IMR-90 (cell line): ENCODE data around the gene CREBZF. TPM values are rescaled to one million over a fixed set of nuclear protein-coding genes. Genes with fewer than 3 reads are reported as not detected.

Experiments
- ATAC-seq: fragments of 200-7000 bp; cut with Tn5 transposase; 2 replicates; pipeline ENCODE4 v1.9.1; 2020; ENCODE audit warnings: low read depth, mild to moderate bottlenecking, moderate library complexity
- BruUV-seq: library from RNA; stranded (reverse); fragments of 400-500 nt; replicated peaks from 2 replicates; lab custom pipeline; 2021; lab: Mats Ljungman, UMichigan
- CTCF ChIA-PET: fragments of 300-600 bp; formaldehyde crosslinking; extraction: SDS; loops from one replicate; lab custom pipeline; 2021; ENCODE audit warnings: antibody characterized with exemption; lab: Yijun Ruan, JAX
- POLR2A ChIA-PET: fragments of 300-600 bp; sonication (Branson Sonifier 250); formaldehyde crosslinking; loops from one replicate; lab custom pipeline; 2022; ENCODE audit warnings: antibody characterized with exemption; ENCODE audit not compliant: unreplicated experiment; lab: Charles Lee
- DNase-seq: peaks from one replicate; pipeline ENCODE4 v3.0.0; 2013
- H2AFZ ChIP-seq: replicated peaks from 2 replicates; pipeline ENCODE3; 2013; ENCODE audit warnings: low read length, mild to moderate bottlenecking; ENCODE audit not compliant: poor library complexity
- H2AK5ac ChIP-seq: 2 replicates; pipeline ENCODE4 v1.6.1; 2013; ENCODE audit warnings: low read depth, low read length, inconsistent platforms
- H2AK9ac ChIP-seq: replicated peaks from 2 replicates; pipeline ENCODE3; 2013; ENCODE audit warnings: mild to moderate bottlenecking, low read depth, low read length, moderate library complexity; ENCODE audit not compliant: poor library complexity
- H2BK120ac ChIP-seq: 2 replicates; pipeline ENCODE4 v1.6.1; 2013; ENCODE audit warnings: low read depth, low read length, inconsistent platforms
- H2BK15ac ChIP-seq: 3 replicates; pipeline ENCODE4 v1.6.1; 2013; ENCODE audit warnings: low read depth, low read length, inconsistent platforms
- H2BK20ac ChIP-seq: 2 replicates; pipeline ENCODE4 v1.6.1; 2013; ENCODE audit warnings: low read depth, mild to moderate bottlenecking, inconsistent platforms, low read length, moderate library complexity
- H2BK5ac ChIP-seq: 2 replicates; pipeline ENCODE4 v1.6.1; 2013; ENCODE audit warnings: mild to moderate bottlenecking, low read depth, low read length, inconsistent platforms; ENCODE audit not compliant: poor library complexity, severe bottlenecking
- H3K14ac ChIP-seq: replicated peaks from 2 replicates; pipeline ENCODE4 v1.6.1; 2013; ENCODE audit warnings: low read depth, low read length, inconsistent platforms
- H3K18ac ChIP-seq: 2 replicates; pipeline ENCODE4 v1.6.1; 2013; ENCODE audit warnings: low read depth, low read length, control low read depth
- H3K23ac ChIP-seq: 2 replicates; pipeline ENCODE4 v1.6.1; 2013; ENCODE audit warnings: low read depth, low read length, inconsistent platforms
- H3K27ac ChIP-seq: 2 replicates; pipeline ENCODE4 v1.5.1; 2013; ENCODE audit warnings: mild to moderate bottlenecking, control low read depth, low read length; ENCODE audit not compliant: insufficient read depth
- H3K27me3 ChIP-seq: 2 replicates; pipeline ENCODE4 v1.6.1; 2013; ENCODE audit warnings: low read length; ENCODE audit not compliant: control insufficient read depth, insufficient read depth
- H3K36me3 ChIP-seq: 2 replicates; pipeline ENCODE4 v1.6.1; 2013; ENCODE audit warnings: low read length, mixed read lengths; ENCODE audit not compliant: control insufficient read depth, insufficient read depth
- H3K4ac ChIP-seq: 2 replicates; pipeline ENCODE4 v1.6.1; 2013; ENCODE audit warnings: low read depth, low read length, inconsistent platforms
- H3K4me1 ChIP-seq: 2 replicates; pipeline ENCODE4 v1.6.1; 2013; ENCODE audit warnings: low read length, mixed read lengths; ENCODE audit not compliant: control insufficient read depth, insufficient read depth
- H3K4me2 ChIP-seq: 2 replicates; pipeline ENCODE4 v1.6.1; 2013; ENCODE audit warnings: low read depth, mild to moderate bottlenecking, control low read depth, low read length, moderate library complexity
- H3K4me3 ChIP-seq: 2 replicates; pipeline ENCODE4 v1.5.1; 2013; ENCODE audit warnings: low read depth, mild to moderate bottlenecking, control low read depth, low read length, moderate library complexity; ENCODE audit not compliant: insufficient read depth
- H3K56ac ChIP-seq: 2 replicates; pipeline ENCODE4 v1.6.1; 2013; ENCODE audit warnings: low read length, inconsistent platforms; ENCODE audit not compliant: insufficient read depth; ENCODE audit errors: extremely low read depth
- H3K79me1 ChIP-seq, 2 experiments: 2 replicates each; pipeline ENCODE4 v1.6.1; 2013; ENCODE audit warnings: low read length in 2 of 2, inconsistent platforms in 1 of 2, low read depth in 1 of 2
- H3K9ac ChIP-seq: 2 replicates; pipeline ENCODE4 v1.6.1; 2013; ENCODE audit warnings: low read depth, low read length, control low read depth
- H3K9me1 ChIP-seq: 2 replicates; pipeline ENCODE4 v1.6.1; 2013; ENCODE audit warnings: low read length, inconsistent platforms; ENCODE audit not compliant: insufficient read depth
- H3K9me3 ChIP-seq: 2 replicates; pipeline ENCODE4 v1.6.1; 2013; ENCODE audit warnings: low read length; ENCODE audit not compliant: control insufficient read depth, insufficient read depth
- H4K20me1 ChIP-seq: 2 replicates; pipeline ENCODE4 v1.6.1; 2013; ENCODE audit warnings: low read length, inconsistent platforms; ENCODE audit not compliant: insufficient read depth
- H4K5ac ChIP-seq: 2 replicates; pipeline ENCODE4 v1.6.1; 2013; ENCODE audit warnings: mild to moderate bottlenecking, low read depth, low read length, control low read depth
- H4K8ac ChIP-seq, 2 experiments: 2 replicates each; pipeline ENCODE4 v1.6.1; 2013; ENCODE audit warnings: low read depth in 2 of 2, low read length in 2 of 2, control low read depth in 1 of 2, inconsistent platforms in 1 of 2
- H4K91ac ChIP-seq: 2 replicates; pipeline ENCODE4 v1.6.1; 2013; ENCODE audit warnings: low read depth, low read length, inconsistent platforms; ENCODE audit not compliant: insufficient read depth
- BHLHE40 ChIP-seq: fragments of 150-350 bp; IDR thresholded peaks from 2 replicates; pipeline ENCODE4 v1.6.1; 2016; ENCODE audit warnings: mild to moderate bottlenecking, low read depth, low read length
- CHD1 ChIP-seq: IDR thresholded peaks from 2 replicates; pipeline ENCODE4 v1.6.1; 2012; ENCODE audit warnings: low read depth, low read length, improper control_type of control experiment
- FOS ChIP-seq: fragments of 150-350 bp; IDR thresholded peaks from 2 replicates; pipeline ENCODE4 v1.6.1; 2016; ENCODE audit warnings: low read depth, low read length
- MAFK ChIP-seq: IDR thresholded peaks from 2 replicates; pipeline ENCODE4 v1.6.1; 2012; ENCODE audit warnings: low read depth, low read length, improper control_type of control experiment
- MAZ ChIP-seq: IDR thresholded peaks from 2 replicates; pipeline ENCODE4 v1.6.1; 2012; ENCODE audit warnings: low read depth, mild to moderate bottlenecking, low read length, improper control_type of control experiment, moderate library complexity, borderline replicate concordance
- MXI1 ChIP-seq: IDR thresholded peaks from 2 replicates; pipeline ENCODE4 v1.6.1; 2012; ENCODE audit warnings: low read depth, mild to moderate bottlenecking, low read length, moderate library complexity, borderline replicate concordance
- NFE2L2 ChIP-seq: fragments of 150-350 bp; IDR thresholded peaks from 2 replicates; pipeline ENCODE4 v1.6.1; 2016; ENCODE audit warnings: low read depth, mild to moderate bottlenecking, low read length
- POLR2A ChIP-seq: IDR thresholded peaks from 2 replicates; pipeline ENCODE4 v1.6.1; 2012; ENCODE audit warnings: mild to moderate bottlenecking, low read depth, low read length
- RAD21 ChIP-seq: IDR thresholded peaks from 2 replicates; pipeline ENCODE4 v1.6.1; 2012; ENCODE audit warnings: low read length, improper control_type of control experiment
- RCOR1 ChIP-seq: IDR thresholded peaks from 2 replicates; pipeline ENCODE4 v1.6.1; 2012; ENCODE audit warnings: mild to moderate bottlenecking, low read length, improper control_type of control experiment; ENCODE audit not compliant: insufficient replicate concordance
- RFX5 ChIP-seq: IDR thresholded peaks from 2 replicates; pipeline ENCODE4 v1.8.0; 2012; ENCODE audit warnings: low read depth, mild to moderate bottlenecking, low read length, moderate library complexity
- SMC3 ChIP-seq: fragments of 150-350 bp; IDR thresholded peaks from 2 replicates; pipeline ENCODE4 v1.6.1; 2016; ENCODE audit warnings: low read depth, mild to moderate bottlenecking, antibody characterized with exemption, low read length, moderate library complexity
- WGBS, 2 experiments: methylation state at CpG; one replicate each; pipeline versions ENCODE4 v1.1.5 to v1.1.7; 2013; ENCODE audit warnings: missing lambda C conversion rate in 2 of 2; ENCODE audit not compliant: insufficient read length in 1 of 2; ENCODE audit errors: extremely low coverage in 2 of 2; 5-methylcytosine and 5-hydroxymethylcytosine counted together
- dilution Hi-C: fragments of 300-500 bp; cut with HindIII; formaldehyde crosslinking; loops from one replicate; pipeline ENCODE4 v1.14.3; 2018; ENCODE audit warnings: low sequenced_read_pairs; ENCODE audit not compliant: unreplicated experiment
- in situ Hi-C: fragments of 300-500 bp; cut with MboI; formaldehyde crosslinking; loops from 3 replicates; pipeline ENCODE4 v1.14.3; 2019; ENCODE audit warnings: low sequenced_read_pairs, inconsistent platforms, mixed read lengths
- intact Hi-C: fragments of 100-400 bp; cut with micrococcal nuclease; formaldehyde crosslinking; loops from 2 replicates; pipeline ENCODE4 v1.10.0; 2022
- polyA plus RNA-seq, 3 experiments: library from polyadenylated mRNA; depleted of rRNA; stranded (reverse); fragments of >200 nt; gene quantifications; 2 replicates each; pipeline ENCODE4 v1.2.3, GENCODE V29; 2012; ENCODE audit warnings: low replicate concordance in 1 of 3
- total RNA-seq: library from RNA; depleted of rRNA; stranded (reverse); fragments of >200 nt; gene quantifications from 2 replicates; pipeline ENCODE4 v1.2.3, GENCODE V29; 2012
- TF ChIP-seq, protein P1 (sequence below): fragments of 150-350 bp; IDR thresholded peaks from 2 replicates; pipeline ENCODE4 v1.6.1; 2016; ENCODE audit warnings: low read depth, mild to moderate bottlenecking, low read length, moderate library complexity, borderline replicate concordance
- TF ChIP-seq, protein P2 (sequence below): fragments of 150-350 bp; IDR thresholded peaks from 2 replicates; pipeline ENCODE4 v1.6.1; 2017; ENCODE audit warnings: mild to moderate bottlenecking, antibody characterized with exemption, low read length, low read depth
- TF ChIP-seq, protein P3 (sequence below): conservative IDR thresholded peaks from 2 replicates; pipeline ENCODE4 v1.5.1; 2012; ENCODE audit warnings: mild to moderate bottlenecking, low read depth, low read length, improper control_type of control experiment

The CREBZF gene
- total and polyA plus RNA-seq, 2 of the 4 experiments (the other 2 are of a cell fraction), result 12.5 to 17.7 TPM

DNA sequence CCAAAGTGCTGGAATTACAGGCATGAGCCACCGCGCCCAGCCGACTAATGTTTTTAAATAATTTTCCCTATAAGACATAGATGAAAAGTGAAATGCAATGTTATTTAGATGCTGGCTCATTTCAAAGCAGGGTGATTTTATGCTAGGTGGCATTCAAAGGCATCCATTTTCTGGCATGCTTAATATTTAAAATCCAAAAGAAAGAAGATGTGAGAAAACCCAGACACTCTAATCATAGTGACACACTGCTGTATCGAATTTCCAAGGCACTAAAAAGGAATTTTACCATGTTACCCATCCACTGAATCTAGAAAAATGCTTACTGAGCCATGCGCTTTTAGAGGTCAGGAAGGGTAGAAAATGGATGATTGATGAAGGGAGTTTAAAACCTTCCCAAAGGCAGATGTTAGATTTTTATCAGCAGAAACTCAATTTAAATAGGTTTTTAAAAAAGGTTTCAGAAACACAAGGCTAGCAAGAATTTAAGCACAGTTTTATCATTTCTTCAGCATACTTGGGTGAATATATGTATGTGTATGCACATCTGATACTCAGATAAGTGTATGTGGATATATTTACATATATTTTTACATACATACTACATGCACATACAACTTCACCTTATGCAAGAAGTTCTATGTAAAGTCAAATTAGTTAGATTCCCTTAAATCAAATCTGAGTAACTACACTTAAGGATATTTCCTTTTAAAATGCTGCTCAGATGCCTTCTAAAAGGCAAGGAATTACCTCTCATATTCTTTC, 45.2 kb upstream of the CREBZF start:
- no peak overlapping the region for H2BK15ac ChIP-seq
- H4K20me1 ChIP-seq, result no peaks in the 10 kb centered on the region
- H3K27me3 ChIP-seq, result no peaks in the 10 kb centered on the region
- intact Hi-C loops (no loop called here), dilution Hi-C loops (no loop called here), in situ Hi-C loops (no loop called here)
- no peak overlapping the region for H3K4ac ChIP-seq
- H4K5ac ChIP-seq, result no peak overlapping the region
- no peak overlapping the region for H3K4me2 ChIP-seq
- no peak overlapping the region for H3K9ac ChIP-seq
- no peak overlapping the region for H2AK5ac ChIP-seq
- H2AK9ac ChIP-seq, result no peak overlapping the region
- DNase-seq (no peak), ATAC-seq (no peak)
- peaks cover 7 to 11% of the 10 kb centered on the region in 2 experiments; a peak in 3 of 4 replicates for H3K79me1 ChIP-seq
- ChIA-PET CTCF (interaction anchor here (0.9 kb wide), 1 partner anchor 116 kb away, joined by 4 read pairs; no protein-coding TSS in a partner anchor), POLR2A (no interaction called here)
- no peak overlapping the region for H3K18ac ChIP-seq
- no peak overlapping the region for H2AFZ ChIP-seq
- no peak overlapping the region for H2BK5ac ChIP-seq
- H3K4me1 ChIP-seq, result peaks cover 2% of the 10 kb centered on the region; the same call in 1 of the 2 replicates
- BruUV-seq, result no TSS peak
- no peaks in the 10 kb centered on the region for H3K9me3 ChIP-seq
- WGBS, 2 experiments, result no CpG with 5 or more reads among the region's 5 CpGs
- no peak overlapping the region for H3K14ac ChIP-seq
- no peak overlapping the region for H4K91ac ChIP-seq
- H3K36me3 ChIP-seq, result peaks cover 18% of the 10 kb centered on the region
- H3K23ac ChIP-seq, result no peak overlapping the region
- no peak overlapping the region for H3K27ac ChIP-seq
- H4K8ac ChIP-seq, result no peak overlapping the region
- H3K4me3 ChIP-seq, result no peak overlapping the region
- H3K9me1 ChIP-seq, result peaks cover 3% of the 10 kb centered on the region
- no peak overlapping the region for H2BK20ac ChIP-seq
- no peak overlapping the region for H3K56ac ChIP-seq
- H2BK120ac ChIP-seq, result no peak overlapping the region
- TF ChIP-seq NFE2L2 (no peak), BHLHE40 (no peak), POLR2A (no peak), RFX5 (no peak), RAD21 (no peak), CHD1 (no peak), RCOR1 (no peak), MAZ (no peak), FOS (no peak), MXI1 (no peak), SMC3 (no peak), MAFK (no peak)
- TF ChIP-seq, protein P1, sequence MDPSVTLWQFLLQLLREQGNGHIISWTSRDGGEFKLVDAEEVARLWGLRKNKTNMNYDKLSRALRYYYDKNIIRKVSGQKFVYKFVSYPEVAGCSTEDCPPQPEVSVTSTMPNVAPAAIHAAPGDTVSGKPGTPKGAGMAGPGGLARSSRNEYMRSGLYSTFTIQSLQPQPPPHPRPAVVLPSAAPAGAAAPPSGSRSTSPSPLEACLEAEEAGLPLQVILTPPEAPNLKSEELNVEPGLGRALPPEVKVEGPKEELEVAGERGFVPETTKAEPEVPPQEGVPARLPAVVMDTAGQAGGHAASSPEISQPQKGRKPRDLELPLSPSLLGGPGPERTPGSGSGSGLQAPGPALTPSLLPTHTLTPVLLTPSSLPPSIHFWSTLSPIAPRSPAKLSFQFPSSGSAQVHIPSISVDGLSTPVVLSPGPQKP, result no peak
- TF ChIP-seq, protein P2, sequence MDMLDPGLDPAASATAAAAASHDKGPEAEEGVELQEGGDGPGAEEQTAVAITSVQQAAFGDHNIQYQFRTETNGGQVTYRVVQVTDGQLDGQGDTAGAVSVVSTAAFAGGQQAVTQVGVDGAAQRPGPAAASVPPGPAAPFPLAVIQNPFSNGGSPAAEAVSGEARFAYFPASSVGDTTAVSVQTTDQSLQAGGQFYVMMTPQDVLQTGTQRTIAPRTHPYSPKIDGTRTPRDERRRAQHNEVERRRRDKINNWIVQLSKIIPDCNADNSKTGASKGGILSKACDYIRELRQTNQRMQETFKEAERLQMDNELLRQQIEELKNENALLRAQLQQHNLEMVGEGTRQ, result no peak
- TF ChIP-seq, protein P3, sequence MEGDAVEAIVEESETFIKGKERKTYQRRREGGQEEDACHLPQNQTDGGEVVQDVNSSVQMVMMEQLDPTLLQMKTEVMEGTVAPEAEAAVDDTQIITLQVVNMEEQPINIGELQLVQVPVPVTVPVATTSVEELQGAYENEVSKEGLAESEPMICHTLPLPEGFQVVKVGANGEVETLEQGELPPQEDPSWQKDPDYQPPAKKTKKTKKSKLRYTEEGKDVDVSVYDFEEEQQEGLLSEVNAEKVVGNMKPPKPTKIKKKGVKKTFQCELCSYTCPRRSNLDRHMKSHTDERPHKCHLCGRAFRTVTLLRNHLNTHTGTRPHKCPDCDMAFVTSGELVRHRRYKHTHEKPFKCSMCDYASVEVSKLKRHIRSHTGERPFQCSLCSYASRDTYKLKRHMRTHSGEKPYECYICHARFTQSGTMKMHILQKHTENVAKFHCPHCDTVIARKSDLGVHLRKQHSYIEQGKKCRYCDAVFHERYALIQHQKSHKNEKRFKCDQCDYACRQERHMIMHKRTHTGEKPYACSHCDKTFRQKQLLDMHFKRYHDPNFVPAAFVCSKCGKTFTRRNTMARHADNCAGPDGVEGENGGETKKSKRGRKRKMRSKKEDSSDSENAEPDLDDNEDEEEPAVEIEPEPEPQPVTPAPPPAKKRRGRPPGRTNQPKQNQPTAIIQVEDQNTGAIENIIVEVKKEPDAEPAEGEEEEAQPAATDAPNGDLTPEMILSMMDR, result no peak
